GM18526 (cell line): ENCODE results near the gene POFUT1.

Experiments used
- POLR2A ChIP-seq: IDR thresholded peaks from 3 replicates; pipeline ENCODE4 v1.6.1; 2011; ENCODE audit not compliant: insufficient read length; ENCODE audit errors: extremely low read depth

The POFUT1 gene

GRCh38 chr20:32207626-32208498, at the start of gene POFUT1, which contains the start of gene PLAGL2:
TSS of gene POFUT1 (plus strand) at chr20:32207880. CDS start at chr20:32207942, 62 bp downstream.
TSS of gene PLAGL2 (minus strand) at chr20:32207743. CDS start at chr20:32202178, 5,565 bp downstream.
- peak; percentile 92 for TF ChIP-seq POLR2A

GRCh38 chr20:32158351-32158750, 49.3 kb upstream of the POFUT1 start:
- no peak for TF ChIP-seq POLR2A

- TF ChIP-seq POLR2A = no peak
These were observed 48.6 kb upstream of the POFUT1 start for GRCh38 chr20:32158943-32159660.

GRCh38 chr20:32159766-32160221, 47.9 kb upstream of the POFUT1 start:
- no peak for TF ChIP-seq POLR2A

GRCh38 chr20:32160341-32160740, 47.3 kb upstream of the POFUT1 start:
- no peak for TF ChIP-seq POLR2A

- TF ChIP-seq POLR2A = no peak
These were observed 45.3 kb upstream of the POFUT1 start for GRCh38 chr20:32162351-32162750.

- no peak for TF ChIP-seq POLR2A
These were observed 43.7 kb upstream of the POFUT1 start for GRCh38 chr20:32163951-32164350.

GRCh38 chr20:32164984-32165735, 42.5 kb upstream of the POFUT1 start:
- TF ChIP-seq POLR2A = no peak

- TF ChIP-seq POLR2A = no peak
These were observed 41.7 kb upstream of the POFUT1 start for GRCh38 chr20:32165836-32166545.

GRCh38 chr20:32167552-32167951, 40.1 kb upstream of the POFUT1 start:
- no peak for TF ChIP-seq POLR2A

GRCh38 chr20:32168184-32168910, 39.3 kb upstream of the POFUT1 start:
- TF ChIP-seq POLR2A = no peak

- no peak for TF ChIP-seq POLR2A
These were observed 28.2 kb upstream of the POFUT1 start for GRCh38 chr20:32179515-32179914.

- TF ChIP-seq POLR2A = no peak
These were observed 27.7 kb upstream of the POFUT1 start for GRCh38 chr20:32179934-32180333.

- no peak for TF ChIP-seq POLR2A
These were observed 26.1 kb upstream of the POFUT1 start for GRCh38 chr20:32181606-32182005.
